HG03342 (cell line): Measurements from ENCODE around the gene NFATC2.

Experiments used
- ATAC-seq: cut with Tn5 transposase; IDR thresholded peaks from one replicate; pipeline ENCODE4 v1.9.1; 2021; ENCODE audit warnings: mild to moderate bottlenecking, moderate library complexity; ENCODE audit not compliant: unreplicated experiment

The NFATC2 gene

DNA sequence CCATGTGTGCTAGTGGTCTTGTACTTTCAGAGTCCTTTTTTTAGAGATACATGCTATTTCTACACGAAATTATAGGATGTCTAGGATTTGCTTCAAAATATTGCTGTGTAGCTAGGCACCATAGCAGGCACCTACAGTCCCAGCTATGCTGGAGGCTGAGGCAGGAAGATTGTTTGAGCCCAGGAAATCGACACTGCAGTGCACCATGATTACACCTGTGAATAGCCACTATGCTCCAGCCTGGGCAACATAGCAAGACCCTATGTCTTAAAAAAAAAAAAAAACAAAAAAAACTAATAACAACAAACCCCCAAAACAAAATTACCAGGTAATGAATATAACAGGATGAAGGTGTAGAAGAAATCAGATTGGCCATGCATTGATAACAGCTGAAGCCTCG, 121.7 kb downstream of the NFATC2 start:
- no peak for ATAC-seq

DNA sequence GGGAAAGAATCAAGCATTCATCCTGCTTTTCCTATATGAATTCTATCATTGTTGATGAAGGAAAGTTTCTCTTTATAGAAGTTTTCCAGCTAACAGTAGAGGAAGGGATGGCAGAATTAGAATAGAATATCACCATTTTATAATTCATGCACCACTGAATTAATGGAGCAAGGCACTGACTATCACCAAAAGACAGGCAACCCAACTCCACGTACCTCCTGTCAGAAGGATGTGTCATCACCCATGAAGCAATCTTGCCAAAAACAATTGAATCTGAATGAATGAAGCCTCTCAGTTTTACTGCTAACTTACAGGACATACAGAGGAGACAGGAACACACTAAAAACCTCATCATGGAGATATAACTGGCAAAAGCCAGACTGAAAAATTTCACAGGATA, 122.4 kb downstream of the NFATC2 start:
- no peak for ATAC-seq

DNA sequence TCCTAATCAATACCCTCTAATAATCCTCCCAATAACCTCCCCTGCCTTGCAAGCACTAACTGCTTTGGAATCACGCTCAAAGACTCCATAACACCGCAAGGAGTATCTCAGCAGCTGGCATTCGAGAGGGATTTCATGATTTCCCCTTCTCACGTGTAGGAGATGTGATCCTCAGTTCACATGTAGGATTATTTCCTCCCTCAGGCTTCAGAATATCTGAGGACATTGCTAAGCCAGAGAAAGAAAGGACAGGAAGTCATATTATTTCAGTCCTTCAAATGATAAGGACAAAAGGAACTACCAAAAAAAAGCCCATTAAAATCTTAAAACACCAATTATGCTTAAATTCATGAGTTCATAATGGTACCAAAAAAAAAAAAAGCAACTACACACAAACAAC, 122.9 kb downstream of the NFATC2 start:
- ATAC-seq: no peak

DNA sequence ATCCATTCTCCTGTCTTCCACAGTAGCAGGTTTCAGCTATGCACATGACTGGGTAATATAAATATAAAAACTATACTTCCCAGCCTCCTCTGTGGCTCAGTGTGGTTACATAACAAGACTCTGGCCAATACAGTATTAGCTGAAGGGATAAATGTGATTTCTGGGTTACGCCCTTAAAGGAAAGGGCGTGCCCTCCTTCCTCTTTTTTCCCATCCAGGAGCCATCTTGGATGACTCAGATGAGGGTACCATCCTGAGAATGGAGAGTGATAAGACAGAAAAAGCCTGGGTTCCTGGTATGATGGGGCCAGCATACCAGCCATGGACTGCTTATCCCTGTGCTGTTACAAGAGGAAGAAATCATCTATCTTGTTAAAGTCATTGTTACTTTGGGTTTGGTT, 123.3 kb downstream of the NFATC2 start:
- ATAC-seq: no peak

DNA sequence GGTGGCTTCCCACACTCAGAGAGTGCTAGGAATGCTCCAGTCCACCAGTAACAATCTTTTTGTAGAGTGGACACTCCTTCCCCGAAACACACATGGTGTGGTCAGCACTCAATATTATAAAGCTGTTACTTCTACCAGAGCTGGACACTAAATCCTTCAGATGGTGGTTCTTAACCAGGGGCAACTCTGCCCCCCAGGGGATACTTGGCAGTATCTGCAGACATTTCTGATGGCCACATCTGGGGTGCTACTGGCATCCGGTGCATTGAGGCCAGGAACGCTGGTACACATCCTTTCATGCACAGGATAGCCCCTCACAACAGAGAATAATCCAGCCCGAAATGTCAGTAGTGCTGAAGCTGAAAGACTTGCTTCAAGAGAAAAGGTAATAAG, 124.4 kb downstream of the NFATC2 start:
- ATAC-seq: no peak

DNA sequence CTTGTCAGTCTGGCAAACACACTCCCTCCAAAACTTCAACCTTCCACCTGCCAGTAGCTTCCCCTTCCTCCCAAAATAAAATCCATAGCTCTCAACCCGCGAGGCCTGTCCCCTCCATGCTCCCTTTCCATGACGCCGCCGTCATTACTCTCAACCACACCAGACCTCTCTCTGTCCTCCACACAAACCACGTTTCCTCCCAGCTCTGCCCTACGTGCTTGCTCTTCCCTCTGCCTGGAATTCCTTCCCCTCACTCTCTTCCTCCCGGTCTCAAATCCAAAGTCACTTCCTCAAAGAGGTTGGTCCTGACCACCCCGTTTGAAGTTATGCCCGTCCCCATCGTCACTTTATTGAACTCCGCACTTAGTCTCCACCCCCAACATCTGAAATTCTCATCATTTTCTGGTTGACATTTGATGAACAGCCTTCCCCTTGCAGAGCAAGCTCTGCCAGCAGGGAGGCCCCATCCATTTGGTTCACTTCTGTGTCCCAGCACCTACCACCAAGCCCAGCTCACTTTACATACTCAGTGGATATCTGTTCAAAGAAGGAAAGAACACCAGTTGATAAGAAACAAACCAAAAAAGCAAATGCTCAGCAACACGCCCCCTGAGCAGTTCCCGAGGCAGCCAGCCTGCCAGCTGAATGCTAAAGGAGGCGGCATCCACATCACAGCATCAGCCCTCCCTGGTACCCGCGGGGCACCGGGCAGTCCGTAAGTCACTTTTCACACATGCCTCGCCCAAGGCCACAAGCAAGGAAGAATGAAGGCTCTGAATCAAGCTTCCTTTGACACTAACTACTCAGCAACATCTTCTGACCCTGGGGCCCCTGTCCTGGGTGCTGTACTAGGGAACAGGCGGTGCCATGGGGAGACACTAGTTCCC, 125.0 kb downstream of the NFATC2 start:
- ATAC-seq: no peak

DNA sequence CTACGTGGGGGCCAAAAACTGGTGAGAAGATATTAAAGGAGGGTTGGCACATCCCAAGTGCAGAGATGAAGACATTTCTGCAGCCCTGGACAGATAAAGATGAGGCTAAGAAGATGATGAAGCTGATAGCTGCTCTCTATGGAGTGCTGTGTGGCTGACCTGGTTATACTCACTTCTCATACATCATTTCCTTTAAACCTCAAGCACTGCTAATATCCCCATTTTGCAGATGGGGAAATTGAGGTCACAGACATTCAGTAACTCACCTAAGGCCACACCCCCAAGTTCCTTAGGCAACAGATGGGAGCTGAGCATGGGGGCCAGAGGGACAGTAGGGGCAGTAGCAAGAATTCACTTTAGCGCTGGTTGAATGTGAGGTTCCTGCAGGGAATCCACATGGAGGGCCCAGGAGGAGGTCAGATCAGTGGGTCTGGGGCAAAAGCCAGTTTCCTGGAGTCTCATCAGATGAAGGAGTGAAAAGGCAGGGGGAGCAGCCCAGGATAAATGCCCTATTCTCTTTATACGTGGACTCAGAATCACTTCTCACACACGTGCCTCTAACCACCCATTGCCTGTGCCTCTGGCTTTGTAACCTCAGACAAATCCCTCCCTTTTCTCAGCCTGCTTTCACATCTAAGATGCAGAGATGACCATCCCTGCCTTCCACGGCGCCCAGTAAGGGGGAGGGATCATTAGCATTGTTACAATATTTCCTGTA, 125.8 kb downstream of the NFATC2 start:
- ATAC-seq: no peak

DNA sequence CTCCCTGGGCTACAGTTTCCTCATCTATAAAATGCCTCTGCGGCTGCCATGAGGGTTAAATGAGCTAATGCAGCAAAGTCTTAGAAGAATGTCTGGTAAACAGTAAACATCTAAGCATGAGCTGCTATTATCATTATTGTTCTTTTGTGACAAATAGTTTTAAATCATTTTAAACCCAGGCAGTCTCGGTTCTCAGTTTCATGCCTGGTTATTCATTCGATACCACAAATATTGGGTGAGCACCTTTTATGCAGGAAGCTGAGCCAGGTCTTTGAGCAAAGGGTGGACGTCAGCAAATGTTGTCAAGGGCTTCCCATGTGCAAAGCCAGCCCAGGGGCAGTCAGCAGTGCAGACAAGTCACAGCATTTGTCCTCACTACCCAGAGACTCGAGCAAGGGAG, 128.7 kb downstream of the NFATC2 start:
- ATAC-seq: no peak

DNA sequence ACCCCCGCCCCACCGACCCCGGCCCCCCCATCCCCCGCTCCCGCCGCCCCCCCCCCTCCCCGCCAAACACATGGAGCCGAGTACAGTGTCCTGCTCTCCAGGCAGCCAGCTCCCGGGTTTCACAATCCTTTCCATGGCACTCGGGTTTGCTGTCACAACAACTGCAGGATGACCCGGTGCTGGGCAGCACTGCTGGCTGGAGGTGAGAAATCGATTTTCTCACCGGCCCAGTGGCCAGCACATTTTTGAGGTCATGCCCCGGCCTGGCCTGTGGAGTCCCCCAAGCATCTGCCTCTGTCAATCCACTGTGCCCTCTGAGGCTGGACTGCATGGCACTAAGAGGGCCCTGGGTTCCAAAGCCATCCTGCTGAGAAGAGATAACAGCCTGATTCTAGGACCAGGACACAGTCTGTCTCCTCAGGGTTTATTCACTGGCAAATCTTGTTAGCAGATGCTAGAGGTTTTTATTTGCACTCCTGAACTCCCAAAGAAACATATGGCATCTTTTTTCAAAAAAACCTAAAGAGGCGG, 129.5 kb downstream of the NFATC2 start:
- ATAC-seq: no peak

DNA sequence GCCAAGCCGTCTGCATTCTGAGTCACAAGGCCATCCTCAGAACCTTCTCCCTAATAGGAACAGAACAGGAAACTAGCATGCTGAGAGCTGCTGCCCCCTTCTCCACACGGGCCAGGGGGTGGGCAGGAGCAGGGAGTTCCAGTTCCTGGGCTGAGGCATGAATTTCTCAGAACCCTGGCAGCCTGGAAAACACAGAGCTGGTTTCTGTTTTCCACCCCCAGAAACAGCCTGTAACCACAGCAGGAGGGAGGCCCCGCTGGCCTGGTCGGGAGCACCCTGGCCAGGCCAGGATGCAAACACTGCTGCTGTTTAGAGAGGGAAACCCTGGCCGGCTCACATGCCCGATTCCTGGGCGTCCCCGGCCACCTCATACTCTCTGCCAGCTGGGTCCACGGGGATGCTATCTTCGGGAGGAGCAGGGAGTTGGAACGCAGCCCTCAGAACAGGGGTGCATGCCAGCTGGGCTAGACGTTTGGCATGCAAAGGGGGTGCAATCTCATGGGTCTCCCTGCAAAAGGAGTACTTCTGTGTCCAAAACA, 130.1 kb downstream of the NFATC2 start:
- no peak for ATAC-seq

DNA sequence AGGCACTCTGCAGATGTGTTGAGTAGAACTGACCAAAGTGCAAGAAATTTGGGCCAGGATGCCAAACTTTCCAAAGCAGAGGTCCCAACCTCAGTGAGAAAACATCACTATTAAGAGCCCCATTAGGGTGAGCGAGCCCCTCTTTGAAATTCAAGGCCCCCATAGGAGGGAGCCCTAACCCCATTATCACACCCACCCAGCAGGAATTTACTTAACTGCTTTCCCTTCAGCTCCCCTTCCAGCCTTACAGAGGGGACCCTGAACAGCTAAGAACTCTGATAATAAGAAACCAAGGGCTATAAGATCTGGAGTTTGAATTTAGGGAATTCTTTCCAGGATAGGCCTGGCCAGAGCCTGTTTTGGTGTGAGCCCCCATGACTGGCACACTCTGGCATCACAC, 130.6 kb downstream of the NFATC2 start:
- ATAC-seq: no peak

DNA sequence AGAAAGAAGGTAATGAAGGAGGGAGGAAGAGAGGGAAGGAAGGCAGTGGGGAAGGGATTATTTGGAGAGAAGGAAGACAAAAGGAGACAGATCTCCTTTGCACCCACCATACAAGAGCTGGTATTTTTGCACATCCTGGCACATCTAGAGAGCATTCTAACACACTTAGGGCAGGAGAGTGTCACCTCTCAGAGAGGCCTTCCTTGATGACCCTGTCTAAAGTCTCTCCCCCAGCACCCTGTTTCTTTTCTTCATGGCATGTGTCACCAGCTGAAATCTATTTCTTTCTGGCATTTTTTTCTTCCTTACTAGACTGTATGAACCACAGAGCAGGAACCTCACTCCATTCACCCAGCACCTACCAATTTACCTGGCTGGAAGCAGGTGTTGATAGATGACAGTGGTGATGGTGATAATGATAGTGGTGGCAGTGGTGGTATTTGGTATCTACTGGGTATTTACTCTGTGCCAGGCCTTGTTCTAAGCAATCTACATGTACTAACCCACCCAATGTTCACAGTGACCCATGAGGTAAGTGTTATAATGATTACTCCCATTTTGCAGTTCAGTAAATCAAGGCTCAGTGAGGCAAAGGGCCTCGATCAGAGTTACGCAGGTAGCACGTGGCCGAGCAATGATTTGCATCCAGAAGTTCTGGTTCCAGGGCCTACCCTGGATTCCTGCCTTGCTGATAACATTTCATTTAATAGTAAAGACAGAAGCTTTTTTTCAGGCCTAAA, 131.8 kb downstream of the NFATC2 start:
- no peak for ATAC-seq

DNA sequence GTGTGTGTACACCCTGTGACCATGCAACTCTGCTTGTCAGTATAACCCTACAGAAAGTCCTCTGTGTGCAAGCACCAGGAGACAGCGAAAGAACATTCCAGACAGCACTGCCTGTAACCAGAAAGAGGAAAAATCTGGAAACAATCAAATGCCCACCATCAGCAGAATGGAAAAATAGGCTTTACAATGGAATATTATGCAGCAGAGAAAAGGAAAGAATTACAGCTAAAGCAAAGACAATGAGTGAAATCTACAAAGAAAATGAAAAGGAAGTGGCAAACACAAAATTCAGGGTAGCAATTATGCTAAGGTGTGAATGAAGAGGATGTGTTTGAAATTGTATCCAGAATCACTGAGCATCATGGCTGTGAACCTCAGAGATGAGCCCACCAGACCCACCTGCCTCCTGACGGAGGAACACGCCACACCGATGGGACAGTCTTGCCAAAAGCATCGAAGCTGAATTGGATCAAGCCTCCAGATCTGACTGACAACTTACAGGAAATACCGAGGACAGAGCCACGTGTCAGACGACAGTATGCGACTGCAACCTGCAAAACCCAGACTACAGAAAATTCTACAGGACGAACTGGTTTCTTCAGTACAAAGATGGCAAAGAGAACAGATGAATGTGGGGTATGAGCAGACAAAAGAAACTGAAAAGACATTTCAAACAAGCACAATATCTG, 133.2 kb downstream of the NFATC2 start:
- no peak for ATAC-seq

DNA sequence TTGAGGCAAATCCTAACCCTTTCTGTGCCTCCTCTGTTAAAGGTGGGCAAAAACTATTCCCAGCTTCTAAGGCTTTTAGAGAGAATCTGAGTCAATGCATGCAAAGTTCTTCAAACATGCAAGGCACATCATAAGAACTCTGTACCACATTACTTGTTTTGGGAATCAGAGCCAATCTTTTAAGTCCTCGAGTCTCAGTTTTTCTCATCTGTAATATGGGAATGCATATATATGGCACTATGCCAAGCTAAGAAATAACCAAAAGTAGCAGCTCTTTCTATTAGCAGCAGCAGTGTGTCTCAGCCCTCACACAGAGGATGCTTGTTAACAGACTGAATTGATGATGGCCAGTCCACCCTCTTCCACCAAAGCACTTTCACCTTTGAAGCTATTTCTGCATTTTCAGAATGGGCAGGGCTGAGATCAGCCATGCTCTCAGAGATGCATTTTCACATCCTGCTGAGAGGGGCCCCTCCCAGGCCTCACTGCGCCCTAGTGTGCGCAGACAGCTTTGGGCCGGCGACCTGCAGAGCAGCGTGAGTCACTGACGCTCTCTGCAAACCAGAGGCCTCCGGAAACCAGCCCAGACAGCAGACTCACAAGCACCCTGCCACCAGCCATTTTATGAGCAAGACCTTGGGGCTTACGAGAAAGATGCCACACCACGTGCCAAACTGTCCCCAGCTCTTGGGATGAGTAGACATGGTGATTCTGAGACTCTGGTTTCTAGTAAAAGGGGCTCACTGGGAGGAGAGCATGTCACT, 138.0 kb downstream of the NFATC2 start:
- peak; percentile 85 for ATAC-seq

DNA sequence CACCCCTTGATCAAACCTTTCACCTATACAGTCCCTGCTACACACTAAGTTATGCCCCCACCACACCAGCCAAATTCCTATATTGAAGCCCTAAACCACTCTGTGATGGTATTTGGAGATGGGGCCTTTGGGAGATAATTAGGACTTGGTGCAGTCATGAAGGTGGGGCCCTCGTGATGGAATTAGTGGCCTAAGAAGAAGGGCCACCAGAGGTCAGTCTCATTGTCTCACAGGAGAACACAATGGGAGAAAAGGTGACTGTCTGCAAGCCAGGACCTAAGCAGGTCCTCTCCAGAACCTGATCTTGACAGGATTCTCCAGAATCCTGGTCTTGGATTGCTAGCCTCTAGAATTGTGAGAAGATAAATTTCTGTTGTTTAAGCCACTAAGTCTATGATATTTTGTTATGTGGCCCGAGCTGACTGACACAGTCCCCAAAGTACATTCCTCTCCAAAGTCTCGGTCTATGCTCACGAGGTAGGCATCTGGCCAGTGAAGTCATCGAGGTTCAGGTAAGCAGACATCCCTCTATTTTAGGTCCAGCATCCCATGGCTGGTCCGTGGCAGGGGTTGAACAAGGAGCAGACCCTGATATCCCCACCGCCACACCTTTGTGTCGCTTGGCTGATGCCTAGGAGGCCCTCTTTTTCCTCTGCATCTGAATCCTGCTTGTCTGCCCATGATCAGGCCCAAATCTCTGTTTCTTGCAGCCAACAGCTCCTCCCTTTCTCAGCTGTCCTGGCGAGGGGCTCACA, 138.9 kb downstream of the NFATC2 start:
- no peak for ATAC-seq

DNA sequence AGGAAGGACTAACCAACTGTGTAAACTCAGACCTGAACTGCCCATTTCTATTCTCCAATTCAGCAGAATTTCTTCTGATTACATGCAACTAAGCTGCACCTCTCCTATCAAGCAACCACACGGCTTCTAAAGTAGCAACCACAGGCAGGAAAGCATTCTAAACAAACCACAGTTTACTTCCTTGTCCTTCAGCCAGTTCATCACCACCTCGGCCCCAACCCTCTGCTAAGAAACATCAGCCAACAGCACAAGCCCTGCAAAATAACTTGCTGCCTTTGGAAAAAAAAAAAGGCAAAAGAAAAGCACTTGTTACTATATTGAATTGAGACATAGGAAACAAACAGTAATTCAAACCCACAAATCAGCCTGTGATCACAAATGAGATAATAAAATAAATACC, 140.3 kb downstream of the NFATC2 start:
- no peak for ATAC-seq

DNA sequence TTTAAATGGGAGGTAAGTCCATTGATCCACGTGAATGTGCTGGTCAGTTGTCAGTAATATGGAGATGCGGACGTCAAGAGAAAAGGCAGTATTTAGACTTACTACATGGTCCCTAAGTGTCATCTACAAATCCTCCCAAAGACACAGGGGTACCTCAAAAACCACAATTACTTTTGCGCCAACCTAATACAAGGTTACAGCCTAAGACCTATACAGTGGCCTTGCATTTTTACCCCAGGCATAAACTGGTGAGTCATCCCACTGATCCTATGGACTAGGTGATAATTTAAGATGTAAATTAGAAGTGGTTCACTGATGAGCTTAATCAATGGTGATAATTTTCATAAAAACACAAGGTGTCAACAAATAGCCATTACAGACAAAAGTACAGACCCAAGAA, 141.0 kb downstream of the NFATC2 start:
- ATAC-seq: no peak

DNA sequence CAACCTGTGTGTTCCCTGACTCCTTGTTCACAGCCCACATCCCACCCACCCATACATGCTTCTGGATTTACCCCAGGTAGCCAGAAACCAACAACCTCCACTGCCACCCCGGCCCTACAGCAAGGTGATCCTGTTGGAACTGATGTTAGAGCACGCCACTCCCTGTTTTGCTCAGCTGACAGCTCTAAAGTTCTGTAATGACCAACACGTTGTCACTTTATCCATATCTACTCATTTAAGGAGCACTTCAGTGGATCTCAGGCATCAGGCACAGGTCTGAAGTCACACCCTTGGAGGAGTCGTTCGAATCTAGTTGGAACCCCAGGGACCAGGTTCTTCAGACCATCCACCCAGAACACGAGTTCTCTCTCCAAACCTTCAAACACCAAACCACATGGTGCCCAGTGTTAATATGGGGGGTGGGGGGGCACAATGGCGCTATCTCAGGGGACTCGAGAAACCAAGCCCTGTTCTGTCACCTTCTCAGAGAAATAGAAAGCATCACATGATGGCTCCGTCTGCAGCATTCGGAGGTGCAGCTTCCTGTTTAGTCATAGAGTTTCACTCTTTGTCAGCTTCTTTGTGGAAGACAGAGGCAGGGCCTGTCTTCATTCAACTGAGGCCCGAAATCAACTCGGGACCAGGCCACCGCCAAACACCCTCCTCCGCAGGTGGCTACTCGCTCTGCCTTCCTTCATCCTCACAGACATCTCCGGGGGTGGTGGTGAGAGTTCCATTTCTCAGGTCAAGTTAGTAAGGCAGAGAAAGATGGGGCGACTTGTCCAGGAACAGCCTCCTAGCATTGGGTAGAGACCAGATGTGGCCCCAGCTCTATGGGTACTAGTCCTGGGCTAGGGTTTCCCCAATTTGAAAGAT, 142.2 kb downstream of the NFATC2 start:
- peak; percentile 60 for ATAC-seq
